ES-I3 (cell line): ENCODE data around the gene SNX9.

Experiments used
- H3K36me3 ChIP-seq: 2 replicates; pipeline ENCODE4 v1.6.1; 2013; ENCODE audit warnings: mild to moderate bottlenecking, low read length, control low read depth, moderate library complexity; ENCODE audit not compliant: insufficient read depth
- H3K4me1 ChIP-seq: 2 replicates; pipeline ENCODE4 v1.6.1; 2013; ENCODE audit warnings: mild to moderate bottlenecking, control low read depth, low read length; ENCODE audit not compliant: insufficient read depth
- H3K9ac ChIP-seq: 2 replicates; pipeline ENCODE4 v1.6.1; 2013; ENCODE audit warnings: low read depth, mild to moderate bottlenecking, low read length, moderate library complexity
- H3K9me3 ChIP-seq: 2 replicates; pipeline ENCODE4 v1.6.1; 2013; ENCODE audit warnings: mild to moderate bottlenecking, low read length, moderate library complexity; ENCODE audit not compliant: control insufficient read depth, insufficient read depth

Gene SNX9

DNA sequence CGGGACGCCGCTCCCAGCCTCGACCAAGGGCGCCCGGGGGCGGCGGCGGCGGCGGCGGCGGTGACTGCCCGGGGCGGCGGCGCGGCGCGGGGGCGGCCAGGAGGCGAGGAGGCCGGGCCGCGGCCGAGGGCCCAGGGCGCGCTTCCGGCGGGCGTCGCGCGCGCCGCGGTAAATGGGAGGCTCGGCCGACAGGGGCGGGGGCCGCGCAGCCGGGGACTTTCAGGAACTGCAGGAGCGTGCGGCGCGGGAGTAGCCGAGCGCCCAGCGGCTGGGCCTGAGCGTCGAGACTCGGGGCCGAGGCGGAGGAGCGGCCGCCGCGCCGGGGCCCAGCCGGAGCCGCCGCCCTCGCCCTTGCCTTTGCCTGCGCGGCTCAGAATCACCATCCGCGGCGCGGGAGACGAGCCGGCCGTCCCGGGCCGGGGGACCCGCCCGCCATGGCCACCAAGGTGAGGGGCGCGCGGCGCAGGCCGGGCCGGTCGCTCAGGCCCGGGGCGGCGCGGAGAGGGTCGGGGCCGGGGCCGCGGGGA, at the start of gene SNX9:
SNX9 (plus strand) TSS at position 246 of the 527 bp plus-strand sequence; CDS start at position 435, 189 bp downstream.
- peak within 1 kb of the TSS; percentile 89 for H3K9ac ChIP-seq
- peaks cover 10% of the 10 kb centered on the region for H3K4me1 ChIP-seq
- H3K9me3 ChIP-seq: no peaks in the 10 kb centered on the region

DNA sequence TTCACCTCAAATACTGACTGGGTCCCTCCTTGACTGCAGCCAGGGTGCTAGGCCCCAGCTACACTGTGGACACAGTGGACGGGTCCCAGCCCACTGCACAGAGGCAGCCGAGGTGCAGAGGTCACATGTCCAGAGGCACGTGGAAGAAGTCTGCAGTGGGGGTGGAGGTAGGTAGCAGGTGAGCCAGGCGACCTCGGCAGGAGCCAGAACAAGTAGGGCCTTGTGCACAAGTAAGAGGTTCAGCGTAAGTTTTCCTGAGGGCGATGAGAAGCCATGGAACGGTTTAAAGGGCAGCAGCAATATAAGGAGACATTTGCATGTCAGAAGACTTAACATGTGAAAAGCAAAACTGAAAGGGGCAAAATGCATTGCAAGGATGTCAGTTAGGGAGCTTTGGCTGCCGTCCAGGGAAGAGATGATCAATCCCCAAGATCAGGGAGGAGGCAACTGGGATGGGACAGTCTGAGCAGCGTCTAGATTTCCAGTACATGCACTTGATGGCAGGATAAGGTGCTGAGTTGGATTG, 49.7 kb upstream of the SNX9 start:
- Histone ChIP-seq H3K4me1 (peaks cover 15% of the 10 kb centered on the region), H3K9me3 (peaks cover 6% of the 10 kb centered on the region; the same call in 1 of the 2 replicates), H3K9ac (no peak overlapping the region), H3K36me3 (no peaks in the 10 kb centered on the region)

More for the DNA sequence above, at the start of gene SNX9:
- H3K36me3 ChIP-seq: no peaks in the 10 kb centered on the region

DNA sequence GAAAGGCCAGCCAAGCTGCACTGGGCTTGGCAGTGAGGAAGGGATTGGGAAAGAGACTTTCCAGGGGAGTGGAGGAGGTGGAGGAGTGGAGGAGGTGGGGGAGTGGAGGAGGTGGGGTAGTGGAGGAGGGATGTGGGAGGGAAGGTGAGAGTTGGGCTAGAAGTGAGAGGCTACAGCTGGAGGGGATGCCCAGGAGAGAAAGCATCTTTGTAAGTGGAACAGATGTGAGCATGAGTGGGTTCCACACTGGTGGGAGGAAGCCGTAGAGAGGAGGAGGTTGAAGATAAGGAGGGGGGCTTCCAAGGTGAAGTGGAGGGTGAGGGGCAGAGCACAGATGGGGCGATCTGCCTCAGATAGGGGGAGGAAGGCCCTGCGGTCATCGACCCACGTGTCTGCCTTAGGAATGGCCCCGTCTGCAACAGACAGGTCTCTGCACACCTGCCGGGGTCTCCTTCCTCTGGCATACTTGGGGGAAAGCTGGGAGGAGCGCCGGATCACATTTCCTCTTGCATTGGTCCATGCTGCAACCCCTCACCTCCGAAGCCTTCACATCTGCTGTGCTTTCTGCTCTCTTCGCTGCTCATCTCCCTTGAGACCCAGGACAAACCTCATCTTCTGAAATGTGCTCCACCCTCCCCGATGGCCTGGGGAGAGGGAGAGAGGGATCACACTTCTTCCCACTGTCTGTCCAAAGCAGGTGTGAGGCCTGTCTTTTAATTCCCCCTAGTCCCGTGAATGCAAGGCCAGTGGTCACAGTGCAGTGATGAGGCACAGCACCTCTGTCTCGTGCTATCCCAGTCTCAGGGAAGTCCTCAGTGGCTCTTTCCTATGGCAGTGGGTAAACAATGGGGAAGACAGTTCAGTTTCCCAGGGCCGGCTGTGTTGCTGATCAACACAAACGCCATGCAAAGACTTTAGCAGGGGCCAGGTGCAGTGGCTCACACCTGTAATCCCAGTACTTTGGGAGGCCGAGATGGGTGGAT, 48.6 kb upstream of the SNX9 start:
- Histone ChIP-seq H3K36me3 (no peaks in the 10 kb centered on the region), H3K9me3 (peaks cover 6% of the 10 kb centered on the region; the same call in 1 of the 2 replicates), H3K4me1 (peaks cover 13% of the 10 kb centered on the region), H3K9ac (no peak overlapping the region)

DNA sequence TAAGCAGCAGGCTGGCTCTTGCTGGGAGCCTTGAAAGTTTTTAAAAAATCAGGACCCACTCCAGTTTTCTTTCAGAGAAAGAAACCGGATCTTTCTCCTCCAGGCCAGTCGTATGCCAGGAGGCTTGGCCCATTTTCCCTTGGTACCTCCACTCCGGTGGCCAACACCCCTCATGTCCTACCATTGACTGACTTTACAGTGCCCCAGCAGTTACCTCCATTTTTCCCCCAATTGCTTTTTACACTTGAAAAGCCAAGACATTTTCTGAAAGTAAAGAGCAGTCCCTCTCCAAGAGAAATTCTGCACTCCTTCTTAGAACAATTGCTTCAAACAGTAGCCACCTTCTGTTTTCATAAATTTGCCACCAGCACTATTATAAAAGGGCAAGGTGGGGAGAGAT, 47.7 kb upstream of the SNX9 start:
- no peaks in the 10 kb centered on the region for H3K36me3 ChIP-seq
- peaks cover 6% of the 10 kb centered on the region; the same call in 1 of the 2 replicates for H3K9me3 ChIP-seq
- peaks cover 17% of the 10 kb centered on the region for H3K4me1 ChIP-seq
- H3K9ac ChIP-seq: no peak overlapping the region

DNA sequence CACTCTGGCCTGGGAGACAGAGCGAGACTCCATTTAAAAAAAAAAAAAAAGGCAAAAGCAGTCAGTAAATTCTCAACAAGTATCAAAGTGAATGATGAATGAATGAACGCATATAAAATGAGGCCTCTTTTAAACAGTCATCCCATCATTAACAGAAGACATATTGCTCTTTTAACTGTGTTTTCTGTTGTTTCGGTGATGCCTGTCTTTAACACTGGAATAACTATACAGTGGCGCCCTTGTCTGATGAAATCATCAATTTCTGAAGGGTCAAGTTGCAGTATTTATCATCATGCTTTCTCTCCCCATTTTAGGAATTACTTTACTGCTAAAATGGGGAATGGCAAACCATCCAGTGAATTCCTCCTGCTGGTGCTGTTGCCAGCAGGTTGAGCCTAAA, 45.7 kb upstream of the SNX9 start:
- peaks cover 8% of the 10 kb centered on the region; the same call in 1 of the 2 replicates for H3K9me3 ChIP-seq

DNA sequence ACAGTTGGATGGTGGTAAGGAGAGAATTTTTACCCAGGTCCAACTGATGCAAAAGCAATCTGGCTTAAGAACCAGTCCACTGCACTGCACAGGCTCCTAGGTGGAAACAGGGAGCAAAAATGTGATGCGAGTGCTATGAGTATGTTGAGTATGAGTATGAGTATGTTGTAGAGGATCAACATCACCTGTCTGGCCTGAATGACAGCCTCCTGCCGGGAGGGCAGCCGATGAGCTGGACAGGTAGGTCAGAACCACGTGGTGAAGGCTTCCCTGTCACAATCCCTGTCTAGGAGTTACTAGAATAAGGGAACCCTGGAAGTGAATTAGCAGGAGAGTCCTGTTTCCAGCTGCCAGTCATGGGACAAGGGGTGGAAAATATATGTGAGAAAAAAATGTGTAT, 44.3 kb upstream of the SNX9 start:
- Histone ChIP-seq H3K9me3 (peaks cover 8% of the 10 kb centered on the region; the same call in 1 of the 2 replicates), H3K36me3 (no peaks in the 10 kb centered on the region), H3K9ac (no peak overlapping the region), H3K4me1 (peaks cover 6% of the 10 kb centered on the region; the same call in 1 of the 2 replicates)

More for the DNA sequence above, 45.7 kb upstream of the SNX9 start:
- no peak overlapping the region for H3K9ac ChIP-seq
- peaks cover 17% of the 10 kb centered on the region for H3K4me1 ChIP-seq
- H3K36me3 ChIP-seq: no peaks in the 10 kb centered on the region

DNA sequence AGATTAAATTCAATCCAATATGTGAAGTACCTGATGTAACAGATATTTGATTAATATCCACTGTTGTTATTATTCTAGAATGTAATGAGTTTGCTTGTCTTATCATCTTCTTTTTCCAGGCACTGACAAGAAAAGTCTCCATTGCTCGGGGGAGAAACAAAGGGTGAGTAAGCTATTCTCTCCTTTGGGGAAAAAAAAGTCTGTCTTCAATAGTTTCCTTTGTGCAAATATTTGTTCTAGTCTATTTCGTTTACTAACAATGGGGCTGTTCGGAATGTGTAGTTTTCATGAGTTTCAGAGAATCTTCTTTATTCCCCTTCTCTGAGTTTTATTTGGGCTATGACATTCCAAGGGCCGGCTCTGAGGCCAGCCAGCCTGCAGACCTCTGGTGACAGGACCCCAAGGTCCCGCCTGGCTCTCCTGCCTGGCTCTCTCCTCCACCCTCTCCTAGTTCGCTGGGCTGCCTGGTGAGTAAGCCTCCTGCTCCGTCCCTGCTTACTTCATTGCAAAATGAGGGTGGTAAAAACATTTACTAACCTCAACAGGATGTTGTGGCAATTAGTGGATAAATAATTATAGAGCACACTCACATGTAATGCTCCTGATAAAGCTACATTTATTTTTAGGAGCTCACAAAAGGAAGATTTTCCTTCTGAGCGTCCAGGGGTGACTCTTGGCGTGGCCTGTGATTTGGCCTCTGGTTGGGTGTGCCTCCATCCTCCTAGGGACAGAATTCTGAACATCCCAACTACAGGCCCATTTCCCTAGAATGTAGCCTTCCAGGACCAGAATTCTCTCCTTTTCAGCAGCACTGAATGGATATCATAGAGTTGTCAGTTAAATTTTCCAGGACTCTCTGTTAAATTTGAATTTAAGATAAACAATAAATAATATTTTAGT, 43.1 kb upstream of the SNX9 start:
- H3K4me1 ChIP-seq: peaks cover 4% of the 10 kb centered on the region; the same call in 1 of the 2 replicates
- no peak overlapping the region for H3K9ac ChIP-seq
- H3K9me3 ChIP-seq: peaks cover 8% of the 10 kb centered on the region; the same call in 1 of the 2 replicates
- H3K36me3 ChIP-seq: no peaks in the 10 kb centered on the region

DNA sequence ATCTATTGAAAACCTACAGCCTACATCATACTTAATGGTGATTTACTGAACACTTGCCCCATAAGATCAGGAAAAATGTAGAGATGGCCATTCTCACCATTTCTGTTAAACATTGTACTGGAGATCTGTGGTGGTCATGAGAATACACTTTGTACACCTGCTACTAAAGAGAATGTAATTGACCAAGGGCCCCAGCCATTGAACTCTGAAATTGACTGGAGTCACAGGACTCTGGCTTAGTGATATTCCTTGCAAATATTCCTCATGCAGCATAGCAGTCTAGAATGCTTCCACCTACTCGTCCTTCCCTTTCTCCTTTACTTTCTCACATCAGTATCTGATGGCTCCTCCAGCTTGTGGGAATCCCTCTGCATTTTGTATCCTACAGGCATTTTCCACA, 37.4 kb upstream of the SNX9 start:
- Histone ChIP-seq H3K9ac (no peak overlapping the region), H3K9me3 (peaks cover 5% of the 10 kb centered on the region; the same call in 1 of the 2 replicates), H3K4me1 (no peaks in the 10 kb centered on the region), H3K36me3 (no peaks in the 10 kb centered on the region)

DNA sequence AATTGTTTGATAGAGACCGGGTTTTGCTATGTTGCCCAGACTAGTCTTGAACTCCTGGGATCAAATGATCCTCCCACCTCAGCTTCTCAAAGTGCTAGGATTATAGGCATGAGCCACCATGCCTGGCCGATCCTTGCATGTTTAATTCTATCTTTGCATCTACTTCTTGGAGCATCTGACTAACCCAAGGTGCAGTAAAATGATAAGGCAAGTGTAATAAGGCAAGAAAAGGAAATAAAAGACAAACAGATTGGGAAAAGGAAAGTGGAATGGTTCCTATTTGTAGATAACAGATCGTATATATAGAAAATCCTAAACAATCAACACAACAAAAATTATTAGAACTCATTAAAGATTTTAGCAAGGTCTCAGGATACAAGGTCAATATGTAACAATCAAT, 36.8 kb upstream of the SNX9 start:
- Histone ChIP-seq H3K9ac (no peak overlapping the region), H3K36me3 (no peaks in the 10 kb centered on the region), H3K9me3 (peaks cover 5% of the 10 kb centered on the region; the same call in 1 of the 2 replicates), H3K4me1 (no peaks in the 10 kb centered on the region)

DNA sequence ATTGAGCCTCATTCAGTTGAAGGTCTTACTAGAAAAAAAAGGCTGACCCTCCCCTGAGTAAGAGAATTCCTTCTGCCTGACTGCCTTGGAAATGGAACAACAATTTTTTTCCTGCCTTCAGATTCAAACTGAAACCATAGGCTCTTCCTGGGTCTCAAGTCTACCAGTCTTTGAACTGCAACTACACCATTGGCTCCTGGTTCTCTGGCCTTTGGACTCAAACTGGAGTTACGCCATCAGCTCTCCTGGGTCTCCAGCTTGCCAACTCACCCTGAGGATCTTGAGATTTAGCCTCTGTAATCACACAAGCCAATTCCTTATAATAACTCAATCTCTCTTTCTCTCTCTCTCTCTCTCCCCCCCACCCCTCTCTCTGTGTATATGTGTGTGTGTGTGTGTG, 36.0 kb upstream of the SNX9 start:
- peaks cover 3% of the 10 kb centered on the region; the same call in 1 of the 2 replicates for H3K9me3 ChIP-seq
- no peaks in the 10 kb centered on the region for H3K36me3 ChIP-seq
- no peaks in the 10 kb centered on the region for H3K4me1 ChIP-seq
- no peak overlapping the region for H3K9ac ChIP-seq

DNA sequence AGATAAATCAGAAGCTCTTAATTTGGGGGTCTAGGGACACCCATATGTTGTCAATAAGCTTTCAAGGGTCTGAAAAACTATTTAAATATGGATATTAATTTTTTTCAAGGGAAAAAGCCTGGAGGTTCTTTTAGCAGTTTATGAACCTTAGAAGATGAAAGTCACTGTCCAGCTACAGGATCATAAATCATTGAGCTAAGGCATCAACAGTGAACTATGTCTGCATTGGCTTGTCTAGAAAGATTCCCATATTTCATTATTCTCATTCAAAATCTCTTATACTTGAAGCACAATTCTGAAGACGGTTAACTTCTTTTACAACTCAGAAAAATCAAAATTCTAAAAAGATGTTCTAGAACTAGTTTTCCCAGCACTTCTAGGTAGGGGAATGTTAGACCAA, 34.9 kb upstream of the SNX9 start:
- Histone ChIP-seq H3K9me3 (peaks cover 3% of the 10 kb centered on the region; the same call in 1 of the 2 replicates), H3K4me1 (no peaks in the 10 kb centered on the region), H3K9ac (no peak overlapping the region), H3K36me3 (no peaks in the 10 kb centered on the region)

DNA sequence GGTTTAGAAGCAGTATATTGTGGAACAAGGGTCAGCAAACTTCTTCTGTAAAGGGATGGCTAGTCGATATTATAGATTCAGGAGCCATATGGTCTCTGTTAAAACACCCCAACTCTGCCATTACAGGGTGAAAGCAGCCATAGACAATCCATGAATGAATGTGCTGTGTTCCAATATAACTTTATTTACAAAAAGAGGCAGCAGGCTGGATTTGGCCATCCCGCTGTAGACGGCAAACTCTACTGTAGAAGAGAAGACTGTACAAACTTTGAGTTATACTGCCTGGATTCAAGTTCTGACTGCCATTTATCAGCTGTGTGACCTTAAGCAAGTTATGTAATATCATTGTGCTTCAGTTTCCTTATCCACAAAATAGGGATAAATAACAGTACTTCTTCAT, 33.7 kb upstream of the SNX9 start:
- no peaks in the 10 kb centered on the region for H3K36me3 ChIP-seq
- no peaks in the 10 kb centered on the region for H3K4me1 ChIP-seq
- H3K9me3 ChIP-seq: peaks cover 3% of the 10 kb centered on the region; the same call in 1 of the 2 replicates
- H3K9ac ChIP-seq: no peak overlapping the region

DNA sequence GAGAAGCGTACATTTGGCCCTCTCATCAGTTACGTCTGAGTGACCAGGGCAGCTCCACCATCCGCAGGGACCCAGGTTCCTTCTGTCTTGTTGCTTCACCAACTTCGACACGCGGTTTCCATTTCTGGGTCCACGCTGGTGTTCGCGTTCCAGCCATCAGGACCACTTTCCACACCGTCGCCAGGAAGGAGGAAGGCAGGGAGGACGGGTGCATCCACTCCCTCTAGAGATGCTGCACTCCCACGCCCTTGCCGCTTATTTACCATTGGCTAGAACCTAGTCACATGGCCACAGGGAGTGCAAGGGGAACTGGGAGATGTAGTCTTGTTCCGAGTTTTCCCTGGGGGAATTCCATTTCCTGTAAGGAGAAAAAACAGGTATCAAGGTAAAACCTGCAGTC, 33.2 kb upstream of the SNX9 start:
- Histone ChIP-seq H3K9ac (no peak overlapping the region), H3K36me3 (no peaks in the 10 kb centered on the region), H3K4me1 (no peaks in the 10 kb centered on the region), H3K9me3 (peaks cover 3% of the 10 kb centered on the region; the same call in 1 of the 2 replicates)
